SK-MEL-5 (cell line): ENCODE results near the gene CMTM4. TPM values are rescaled to one million over a fixed set of nuclear protein-coding genes. Genes with fewer than 3 reads are reported as not detected.

ENCODE experiments used
- DNase-seq: peaks from one replicate; pipeline ENCODE4 v3.0.0-alpha.2; 2016; ENCODE audit warnings: low read depth, low spot score
- in situ Hi-C: cut with HindIII; loops from 2 replicates; pipeline ENCODE4 v1.10.0; 2016; ENCODE audit warnings: low sequenced_read_pairs, high pct_unique_total_duplicates, low pct_unique_long_range_greater_than_20kb
- total RNA-seq: library from RNA; depleted of rRNA; stranded (reverse); fragments of >200 nt; shearing (Covaris generic); gene quantifications from 2 replicates; pipeline ENCODE4 v1.2.3, GENCODE V29; 2014

CMTM4 gene
- total RNA-seq, 1 experiment from 2014 or later = 32.7 TPM

GRCh38 chr16:66658143-66658859 is 38.2 kb downstream of the CMTM4 start:
- peak; percentile 13 for DNase-seq
- in situ Hi-C loops = no loop called here

- in situ Hi-C loops = no loop called here
- no peak for DNase-seq
These were observed 40.0 kb downstream of the CMTM4 start for GRCh38 chr16:66656547-66656946.

GRCh38 chr16:66653581-66654350 is 42.8 kb downstream of the CMTM4 start:
- in situ Hi-C loops = no loop called here
- no peak for DNase-seq

- no peak for DNase-seq
- in situ Hi-C loops = no loop called here
These were observed 43.7 kb downstream of the CMTM4 start for GRCh38 chr16:66652661-66653360.

DNA sequence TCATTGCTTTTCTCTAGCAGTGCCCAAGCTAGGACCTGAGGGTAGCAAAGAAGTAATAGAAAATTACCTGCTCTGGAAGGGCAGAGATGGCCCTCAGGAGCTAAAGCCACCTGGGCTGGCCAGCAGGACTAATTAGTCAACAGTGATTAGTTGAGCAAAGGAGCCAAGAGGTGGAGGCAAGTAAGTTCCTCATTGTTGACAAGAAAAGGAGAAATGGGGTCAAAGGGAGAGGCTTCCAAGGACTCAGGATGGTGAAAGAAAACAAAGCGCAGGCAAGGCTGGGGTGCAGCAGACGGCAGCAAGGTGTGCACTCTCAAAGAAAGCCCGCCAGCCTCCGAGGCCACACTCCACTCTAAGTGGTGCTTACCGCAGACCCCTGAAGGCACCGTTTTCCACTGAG is 44.6 kb downstream of the CMTM4 start:
- DNase-seq = no peak
- in situ Hi-C loops = no loop called here

- in situ Hi-C loops = no loop called here
- DNase-seq = no peak
These were observed 45.1 kb downstream of the CMTM4 start for GRCh38 chr16:66651474-66651765.

DNA sequence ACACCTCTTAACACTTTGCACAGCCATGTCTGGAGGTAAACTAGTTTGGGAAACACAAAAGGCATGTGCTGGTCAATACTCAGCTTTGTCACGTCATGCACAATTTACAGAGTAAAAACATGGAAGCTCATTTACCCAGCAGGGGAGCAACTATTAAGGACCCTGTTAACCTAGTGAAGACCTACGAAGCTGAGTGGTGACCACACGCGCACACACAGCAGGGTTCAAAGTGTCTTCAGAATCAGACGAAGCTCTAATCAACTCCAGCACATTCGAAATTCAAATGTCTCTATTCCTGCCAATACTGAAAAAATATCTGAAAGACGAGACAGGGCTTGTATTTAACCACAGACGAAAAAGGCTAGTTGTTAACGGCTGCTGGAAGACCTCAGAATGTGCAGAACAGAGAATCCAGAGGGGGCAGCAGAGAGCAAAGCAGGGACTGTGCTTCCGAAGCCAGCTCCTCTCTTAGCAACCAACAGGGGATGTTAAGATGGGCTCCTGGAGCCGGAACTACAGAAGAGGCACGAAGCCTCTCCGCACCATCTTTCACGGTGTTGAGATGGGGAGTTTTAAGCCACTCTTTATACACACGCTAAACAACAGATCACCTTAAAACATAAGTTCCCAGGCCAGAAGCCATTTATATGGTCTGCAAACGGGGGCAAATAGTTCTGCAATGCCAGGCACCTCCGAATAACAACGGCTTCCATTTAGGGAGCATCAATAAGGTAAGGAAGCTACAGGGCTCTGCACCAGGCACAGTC is 45.7 kb downstream of the CMTM4 start:
- in situ Hi-C loops = no loop called here
- DNase-seq = peak; percentile 86

DNA sequence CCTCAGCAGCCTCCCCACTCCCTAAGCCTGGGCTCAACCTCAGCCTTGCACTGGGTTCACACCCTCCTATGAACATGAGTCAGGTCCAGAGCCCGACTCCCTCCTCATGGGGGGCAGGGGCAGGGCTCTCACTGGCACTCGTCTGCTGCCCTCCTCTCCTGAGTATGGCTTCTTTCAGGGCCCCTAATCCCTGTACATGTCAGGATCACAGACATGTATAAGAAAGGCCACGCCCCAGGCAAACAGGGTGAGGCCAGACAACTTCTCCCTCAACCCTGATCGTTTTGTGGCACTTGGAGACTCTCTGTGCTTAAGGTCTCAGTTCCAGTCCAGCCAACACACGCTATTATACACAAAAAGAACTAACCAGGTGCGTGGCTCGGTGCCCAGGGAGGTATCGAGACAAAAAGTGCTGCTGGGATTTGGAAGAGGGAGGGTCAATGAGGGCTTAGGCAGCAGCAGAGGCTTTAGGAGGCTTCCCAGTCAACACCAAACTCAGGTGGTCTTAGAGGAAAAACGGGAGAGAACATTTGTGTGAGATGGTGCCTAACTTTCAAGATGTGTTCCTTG is 46.8 kb downstream of the CMTM4 start:
- DNase-seq = no peak
- in situ Hi-C loops = no loop called here

- in situ Hi-C loops = no loop called here
- DNase-seq = no peak
These were observed 47.4 kb downstream of the CMTM4 start for GRCh38 chr16:66649167-66649566.

DNA sequence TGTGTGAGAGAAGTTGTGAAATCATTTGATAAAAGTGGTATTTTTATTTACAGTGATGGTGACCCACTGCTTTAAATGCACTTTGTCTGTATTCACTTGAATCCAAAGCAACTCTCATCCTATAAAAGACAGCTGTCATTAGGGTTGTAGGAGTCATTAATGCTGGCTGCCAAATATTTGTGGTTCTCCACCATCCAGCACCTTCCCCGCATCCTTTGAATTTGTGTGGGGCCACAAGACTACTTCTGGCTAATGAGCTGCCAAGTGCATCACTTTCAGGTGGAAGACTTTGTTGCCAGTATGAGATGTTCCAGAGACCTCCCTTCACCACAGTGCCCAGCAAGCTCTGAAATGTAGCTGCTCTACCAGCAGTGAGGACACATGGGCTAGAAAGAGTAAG is 48.7 kb downstream of the CMTM4 start:
- in situ Hi-C loops = no loop called here
- no peak for DNase-seq

DNA sequence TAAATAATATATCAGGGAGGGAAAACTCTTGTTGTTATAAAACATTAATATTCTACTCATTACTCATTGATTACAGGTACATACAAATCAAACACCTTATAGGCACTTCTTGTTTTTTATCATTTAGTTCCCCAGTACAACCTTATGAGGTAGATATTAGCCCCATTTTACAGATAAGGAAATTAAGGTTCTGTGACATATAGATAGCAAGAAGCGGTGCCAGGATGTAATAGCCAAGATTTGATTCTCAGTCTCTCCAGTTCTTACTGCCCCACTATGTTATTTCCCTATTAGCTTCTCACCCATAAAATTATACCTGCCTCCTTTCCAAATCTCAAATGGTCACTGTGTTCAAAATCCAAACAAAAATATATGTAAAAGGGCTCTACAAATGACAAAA is 55.2 kb downstream of the CMTM4 start:
- in situ Hi-C loops = no loop called here

GRCh38 chr16:66640724-66641314 is 55.7 kb downstream of the CMTM4 start:
- no peak for DNase-seq
- in situ Hi-C loops = no loop called here

More for the DNA sequence above, 55.2 kb downstream of the CMTM4 start:
- DNase-seq = no peak

- in situ Hi-C loops = no loop called here
- DNase-seq = no peak
These were observed 57.3 kb downstream of the CMTM4 start for GRCh38 chr16:66639091-66639885.

GRCh38 chr16:66637806-66638205 is 58.7 kb downstream of the CMTM4 start:
- in situ Hi-C loops = no loop called here
- DNase-seq = no peak

- in situ Hi-C loops = no loop called here
- no peak for DNase-seq
These were observed 60.3 kb downstream of the CMTM4 start for GRCh38 chr16:66636199-66636598.

GRCh38 chr16:66635406-66635805 is 61.1 kb downstream of the CMTM4 start:
- no peak for DNase-seq
- in situ Hi-C loops = no loop called here
